Stimulated activated naive CD4-positive, alpha-beta T cell (primary cell): Measurements from ENCODE around the gene NAT16.

Source experiments
- DNase-seq, 6 experiments: peaks; one replicate each; lab custom pipeline; 2025; lab: John Stamatoyannopoulos, UW

Gene NAT16

GRCh38 chr7:101180130-101180755 lies at the start of gene NAT16:
TSS of gene NAT16 (minus strand) at chr7:101180293. CDS start at chr7:101174807, 5,486 bp downstream.
- DNase-seq = no peak

GRCh38 chr7:101226721-101227120 lies 46.6 kb upstream of the NAT16 start:
- DNase-seq = no peak

- no peak for DNase-seq
Observed at GRCh38 chr7:101225650-101226049, 45.6 kb upstream of the NAT16 start.

DNA sequence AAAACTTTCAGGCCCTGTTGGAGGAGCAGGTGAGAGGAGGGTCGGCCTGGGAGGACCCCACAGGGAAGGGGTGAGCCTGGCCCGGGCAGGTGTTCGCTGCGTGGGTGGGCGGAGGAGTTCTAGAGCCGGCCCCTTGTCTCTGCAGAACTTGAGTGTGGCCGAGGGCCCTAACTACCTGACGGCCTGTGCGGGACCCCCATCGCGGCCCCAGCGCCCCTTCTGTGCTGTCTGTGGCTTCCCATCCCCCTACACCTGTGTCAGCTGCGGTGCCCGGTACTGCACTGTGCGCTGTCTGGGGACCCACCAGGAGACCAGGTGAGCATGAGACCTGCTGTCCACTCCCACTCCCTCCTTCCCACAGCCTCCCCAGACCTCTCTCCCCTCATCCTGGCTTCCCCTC lies 43.4 kb upstream of the NAT16 start:
- no peak for DNase-seq

- no peak for DNase-seq
Observed at GRCh38 chr7:101222275-101222830, 42.3 kb upstream of the NAT16 start.

GRCh38 chr7:101220295-101220694 lies 40.2 kb upstream of the NAT16 start:
- no peak for DNase-seq

DNA sequence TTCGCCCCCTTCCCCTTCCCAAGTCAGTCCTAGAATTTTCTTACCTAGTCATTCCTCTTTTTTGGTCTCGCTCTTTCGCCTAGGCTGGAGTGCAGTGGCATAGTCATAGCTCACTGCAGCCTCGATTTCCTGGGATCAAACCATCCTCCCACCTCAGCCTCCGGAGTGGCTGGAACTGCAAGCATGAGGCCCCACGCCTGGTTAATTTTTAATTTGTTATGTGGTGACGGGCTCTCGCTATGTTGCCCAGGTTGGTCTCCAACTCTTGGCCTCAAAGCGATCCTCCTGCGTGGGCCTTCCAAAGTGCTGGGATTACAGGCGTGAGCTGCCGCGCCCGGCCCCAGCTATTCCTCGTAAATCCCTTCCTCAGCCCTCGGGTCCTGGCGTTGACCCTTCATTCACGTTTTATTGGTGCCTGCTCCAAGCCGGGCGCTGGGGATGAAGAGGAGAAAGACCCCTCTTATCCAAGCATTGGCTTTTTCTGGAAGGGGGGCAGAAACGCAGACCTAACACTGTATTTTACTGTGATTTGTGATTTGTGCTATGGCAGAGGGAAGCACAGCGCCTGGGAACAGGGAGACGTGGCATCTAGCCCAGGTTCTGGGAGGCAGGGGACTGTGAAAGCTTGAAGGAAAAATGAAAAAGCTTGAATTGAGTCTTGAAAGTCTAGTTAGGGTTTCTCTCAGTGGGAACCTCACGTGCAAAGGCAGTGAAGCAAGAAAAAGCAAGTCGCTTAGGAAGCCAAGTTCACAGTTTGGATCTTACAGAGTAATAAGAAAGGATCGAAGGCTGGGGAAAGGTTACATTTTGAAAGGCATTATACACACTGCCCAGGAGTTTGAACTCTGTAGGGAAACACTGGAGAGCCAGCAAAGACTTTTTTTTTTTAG lies 38.4 kb upstream of the NAT16 start:
- DNase-seq = no peak

- peak; percentile 80 to 96 (median 95) for DNase-seq
Observed at GRCh38 chr7:101217388-101218235, 37.5 kb upstream of the NAT16 start, which contains the start of the genes PLOD3 and ZNHIT1. TSS of gene PLOD3 (minus strand) at chr7:101217581. CDS start at chr7:101217274, 307 bp downstream. TSS of gene ZNHIT1 (plus strand) at chr7:101218165. CDS start at chr7:101218196, 31 bp downstream.

DNA sequence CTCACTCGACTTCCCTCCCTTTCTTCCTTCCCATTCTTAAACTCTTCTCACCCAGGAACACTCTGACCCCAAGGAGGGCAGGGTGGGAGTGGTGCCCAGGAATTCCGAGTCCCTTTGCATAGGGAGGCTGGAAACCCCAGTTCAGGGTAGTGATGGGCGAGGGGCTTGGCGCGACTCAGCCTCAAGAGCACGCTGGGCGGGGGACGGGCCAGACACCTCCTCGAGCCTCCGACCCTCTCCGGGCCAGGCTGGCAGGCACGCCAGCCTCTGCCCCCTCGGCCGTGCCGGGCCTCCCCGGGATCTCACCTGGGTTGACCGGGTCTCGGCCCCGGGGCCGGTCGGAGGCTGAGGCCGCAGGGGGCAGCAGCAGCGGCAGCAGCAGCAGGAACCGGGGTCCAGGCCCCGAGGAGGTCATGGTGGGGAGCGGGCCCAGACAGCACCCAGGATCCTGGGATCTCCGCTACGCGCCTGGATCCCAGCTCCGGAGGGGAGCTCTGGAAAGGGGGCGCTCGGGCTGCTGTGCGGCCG lies 36.8 kb upstream of the NAT16 start:
- DNase-seq = no peak

DNA sequence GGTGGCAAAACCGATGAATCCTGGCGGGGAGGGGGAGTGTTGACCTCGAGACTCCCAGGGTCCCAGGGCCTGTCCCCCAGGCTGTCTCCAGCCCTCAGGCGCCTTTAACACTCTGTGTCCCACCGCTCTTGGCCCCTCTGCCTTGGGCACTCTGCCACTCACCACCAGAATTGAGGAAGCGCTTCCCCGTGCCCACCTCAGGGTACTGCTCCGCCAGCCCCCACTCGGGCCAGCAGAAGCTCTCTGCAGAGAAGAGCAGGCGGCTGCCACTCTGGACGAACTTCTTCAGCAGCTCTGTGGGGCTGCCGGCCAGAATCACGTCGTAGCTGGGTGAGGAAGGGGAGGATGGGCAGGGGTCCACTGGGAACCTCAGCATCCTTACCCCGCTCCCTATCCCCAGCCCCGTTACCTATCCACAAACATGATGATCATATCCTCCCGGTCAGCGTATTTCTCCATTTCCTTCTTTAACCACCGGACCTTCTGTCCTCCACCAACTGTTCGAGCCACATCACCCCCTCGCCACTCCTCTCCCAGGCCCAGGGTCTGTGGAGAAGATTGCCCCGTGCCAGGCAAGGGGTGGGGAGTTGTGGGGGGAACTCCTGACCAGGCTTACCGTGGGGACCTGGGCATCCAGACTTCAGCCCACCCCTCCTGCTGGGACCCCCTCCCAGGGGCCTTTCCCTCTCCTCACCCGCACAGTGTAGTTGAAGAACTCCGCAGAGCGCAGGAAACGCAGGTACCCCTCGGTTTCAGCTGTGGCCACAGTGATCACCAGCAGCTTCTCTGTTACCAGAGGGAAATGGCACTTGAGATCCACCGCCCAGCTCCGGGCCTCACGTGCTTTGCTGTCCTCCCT lies 36.1 kb upstream of the NAT16 start:
- no peak for DNase-seq

DNA sequence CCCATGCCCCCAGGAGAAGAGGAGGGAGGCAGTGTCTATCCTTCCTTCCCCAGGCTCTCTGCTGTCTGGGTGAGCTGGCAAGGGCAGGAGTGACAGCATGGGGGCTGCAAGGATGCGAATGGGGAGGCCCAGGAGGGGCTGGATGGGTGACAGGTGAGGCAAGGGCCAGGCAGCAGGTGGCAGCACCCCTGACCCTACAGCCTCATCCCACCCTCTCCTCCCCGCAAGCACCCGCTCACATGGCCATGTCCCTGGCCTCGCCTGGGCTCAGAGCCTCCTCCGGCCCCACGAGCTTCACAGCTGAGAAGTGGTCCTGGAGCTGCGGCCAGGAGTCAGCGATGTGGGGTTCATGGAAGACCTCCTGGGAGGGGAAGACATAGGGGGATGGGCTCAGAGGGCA lies 31.9 kb upstream of the NAT16 start:
- DNase-seq = no peak

- no peak for DNase-seq
Observed at GRCh38 chr7:101211501-101211900, 31.4 kb upstream of the NAT16 start.

DNA sequence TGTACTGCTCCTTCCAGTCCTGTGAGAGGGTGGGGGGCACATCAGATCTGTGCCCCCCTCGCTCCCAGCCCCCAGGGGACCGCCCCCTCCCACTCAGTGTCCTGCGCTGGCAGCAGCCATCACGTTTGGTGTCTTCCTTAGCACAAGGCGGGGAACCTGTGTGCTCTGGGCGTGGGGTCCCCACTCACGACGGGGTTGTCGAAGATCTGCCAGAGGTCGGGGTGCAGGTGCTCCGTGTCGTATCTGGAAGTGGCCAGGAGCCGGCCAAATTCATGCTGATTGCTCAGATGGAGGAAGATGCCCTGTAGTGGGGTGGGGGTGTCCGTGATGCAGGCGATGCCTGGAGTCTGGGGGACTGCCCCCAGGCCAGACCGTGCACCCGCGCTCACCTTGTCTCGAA lies 30.1 kb upstream of the NAT16 start:
- no peak for DNase-seq

DNA sequence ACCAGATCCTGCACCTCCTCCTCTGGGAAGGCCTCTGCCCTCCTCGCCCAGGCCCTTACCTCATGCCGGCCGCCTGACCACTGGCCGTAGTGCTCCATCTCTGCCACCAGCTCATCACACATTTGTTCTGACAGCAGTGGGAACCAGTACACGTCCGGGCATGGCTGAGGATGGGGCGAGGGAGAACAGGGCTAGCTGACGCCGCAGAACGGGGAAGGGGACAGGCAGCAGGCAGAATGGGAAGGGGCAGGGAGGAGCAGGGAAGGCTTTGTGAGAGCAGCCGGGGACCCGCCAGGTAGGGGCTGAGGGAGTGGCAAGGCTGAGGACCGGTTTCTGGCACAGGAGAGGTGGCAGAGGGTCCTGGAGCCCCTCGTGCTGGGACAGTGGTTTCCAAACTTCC lies 28.7 kb upstream of the NAT16 start:
- DNase-seq = no peak

DNA sequence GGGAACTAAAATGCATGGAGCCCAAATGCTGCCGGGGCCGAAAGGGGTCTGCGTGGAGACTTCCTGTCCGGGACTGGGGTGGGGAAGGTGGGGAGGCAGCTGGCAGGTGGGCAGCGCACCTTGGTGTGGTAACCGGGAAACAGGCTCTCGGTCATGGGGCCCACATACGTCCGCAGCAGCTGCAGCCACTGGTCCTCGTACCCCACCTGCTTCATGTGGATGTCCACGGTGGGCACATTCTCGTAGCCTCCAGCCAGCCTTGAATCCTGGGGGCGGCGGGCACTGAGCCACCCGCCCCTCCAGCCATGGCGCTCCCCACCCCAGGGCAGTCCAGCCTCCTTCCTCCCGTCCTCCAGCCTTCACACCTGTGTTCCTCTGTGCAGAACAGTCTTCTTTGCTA lies 27.4 kb upstream of the NAT16 start:
- DNase-seq = no peak

DNA sequence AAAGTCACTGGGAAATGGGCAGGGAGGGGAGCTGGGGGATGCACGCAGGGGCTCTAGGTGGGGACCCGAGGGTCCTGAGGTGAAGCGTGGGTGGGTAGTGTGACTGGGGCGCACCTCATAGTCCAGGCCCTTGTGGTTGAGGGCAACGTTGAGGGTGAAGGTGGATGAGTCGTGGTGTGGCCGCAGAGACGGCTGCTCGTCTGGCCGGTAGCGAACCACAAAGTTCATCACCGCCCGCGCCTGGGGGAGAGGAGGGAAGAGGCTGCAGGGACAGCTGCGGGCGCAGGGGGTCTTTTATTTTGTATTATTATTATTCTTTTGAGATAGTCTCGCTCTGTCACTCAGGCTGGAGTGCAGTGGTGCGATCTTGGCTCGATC lies 26.6 kb upstream of the NAT16 start:
- DNase-seq = no peak

- no peak for DNase-seq
Observed at GRCh38 chr7:101205901-101206664, 26.0 kb upstream of the NAT16 start.

GRCh38 chr7:101203740-101204738 lies 23.9 kb upstream of the NAT16 start:
- peak in 4 of 6 experiments; percentile 23 to 38 (median 36) for DNase-seq

DNA sequence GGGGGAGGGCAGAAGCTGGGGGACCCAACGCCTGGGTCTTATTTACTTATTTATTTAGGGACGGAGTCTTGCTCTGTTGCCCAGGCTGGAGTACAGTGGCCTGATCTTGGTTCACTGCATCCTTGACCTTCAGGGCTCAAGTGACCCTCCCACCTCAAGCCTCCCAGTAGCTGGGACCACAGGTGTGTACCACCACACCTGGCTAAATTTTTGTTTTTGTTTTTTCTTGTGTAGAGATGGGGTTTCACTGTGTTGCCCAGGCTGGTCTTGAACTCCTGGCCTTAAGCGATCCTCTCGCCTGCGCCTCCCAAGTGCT lies 22.5 kb upstream of the NAT16 start:
- DNase-seq = no peak
